Uterus (tissue), 2 donors: Measurements from ENCODE around the gene MYO19.

Experiments used
- POLR2A ChIP-seq, 2 donors: fragments of 450-650 bp; IDR thresholded peaks; one replicate each; pipeline ENCODE4 v1.6.1; 2016; ENCODE audit warnings: antibody characterized with exemption in 2 of 2, mild to moderate bottlenecking in 1 of 2, moderate library complexity in 1 of 2
- TF ChIP-seq, protein P1 (sequence below), 4 experiments: fragments of 200-600 bp in 2 of 4; fragments of 450-650 bp in 2 of 4; sonication (generic) in 2 of 4; IDR thresholded peaks; one replicate each; pipeline ENCODE4 v1.5.1; 2016 to 2019; ENCODE audit warnings: antibody characterized with exemption in 4 of 4, mild to moderate bottlenecking in 2 of 4, moderate library complexity in 1 of 4

DNA sequence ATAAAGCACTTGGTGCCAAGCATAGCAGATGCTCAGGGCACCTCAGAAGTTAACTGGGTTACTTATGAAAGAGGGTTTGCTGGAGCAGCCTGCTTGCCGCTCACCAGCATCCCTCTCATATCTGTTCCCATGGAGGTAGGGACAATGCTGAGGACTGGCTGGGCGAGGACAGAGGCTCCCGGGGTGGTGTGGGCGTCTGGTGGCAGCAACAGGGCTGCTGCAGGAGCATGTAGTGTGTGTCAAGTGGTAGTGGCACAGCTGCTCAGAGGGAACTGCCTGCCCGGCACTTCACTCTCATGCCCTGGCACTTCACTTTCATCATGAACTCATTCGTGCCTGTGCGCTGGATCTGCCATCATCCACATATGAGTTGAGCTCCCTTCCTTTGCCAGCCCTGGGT lies 75.1 kb downstream of the MYO19 start:
- TF ChIP-seq, protein P1, sequence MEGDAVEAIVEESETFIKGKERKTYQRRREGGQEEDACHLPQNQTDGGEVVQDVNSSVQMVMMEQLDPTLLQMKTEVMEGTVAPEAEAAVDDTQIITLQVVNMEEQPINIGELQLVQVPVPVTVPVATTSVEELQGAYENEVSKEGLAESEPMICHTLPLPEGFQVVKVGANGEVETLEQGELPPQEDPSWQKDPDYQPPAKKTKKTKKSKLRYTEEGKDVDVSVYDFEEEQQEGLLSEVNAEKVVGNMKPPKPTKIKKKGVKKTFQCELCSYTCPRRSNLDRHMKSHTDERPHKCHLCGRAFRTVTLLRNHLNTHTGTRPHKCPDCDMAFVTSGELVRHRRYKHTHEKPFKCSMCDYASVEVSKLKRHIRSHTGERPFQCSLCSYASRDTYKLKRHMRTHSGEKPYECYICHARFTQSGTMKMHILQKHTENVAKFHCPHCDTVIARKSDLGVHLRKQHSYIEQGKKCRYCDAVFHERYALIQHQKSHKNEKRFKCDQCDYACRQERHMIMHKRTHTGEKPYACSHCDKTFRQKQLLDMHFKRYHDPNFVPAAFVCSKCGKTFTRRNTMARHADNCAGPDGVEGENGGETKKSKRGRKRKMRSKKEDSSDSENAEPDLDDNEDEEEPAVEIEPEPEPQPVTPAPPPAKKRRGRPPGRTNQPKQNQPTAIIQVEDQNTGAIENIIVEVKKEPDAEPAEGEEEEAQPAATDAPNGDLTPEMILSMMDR (IDR thresholded peaks at IDR 0.05): no peak
- TF ChIP-seq POLR2A (IDR thresholded peaks at IDR 0.05): no peak
